ENCODE results near the gene TOR2A.

TOR2A gene

GRCh38 chr9:127769929-127770582 is 35.0 kb upstream of the TOR2A start:
- Histone ChIP-seq H3K27me3 (replicated peaks in 2 of 5; ENCODE audit: control insufficient read depth in 4 of 5, insufficient read depth in 5 of 5, low read length in 4 of 5) (no peaks in the 10 kb centered on the region), H3K9me3 (ENCODE audit: control extremely low read depth in 1 of 5, control insufficient read depth in 4 of 5, insufficient read depth in 2 of 5, low read depth in 1 of 5, low read length in 4 of 5) (no peaks in the 10 kb centered on the region), H3K4me1 (ENCODE audit: control extremely low read depth in 1 of 4, control insufficient read depth in 4 of 4, insufficient read depth in 4 of 4, low read length in 3 of 4) (peaks cover 8 to 62% (median 58%) of the 10 kb centered on the region in 4 experiments), H3K36me3 (ENCODE audit: control insufficient read depth in 4 of 4, insufficient read depth in 4 of 4, low read length in 3 of 4) (peaks cover 4 to 60% (median 27%) of the 10 kb centered on the region in 4 experiments), H3K27ac (ENCODE audit: insufficient read depth in 1 of 2, low read depth in 1 of 2, low read length in 2 of 2, poor library complexity in 1 of 2, severe bottlenecking in 2 of 2) (peak overlapping the region in 1 of 2 experiments; percentile 76), H3K4me3 (ENCODE audit: control insufficient read depth in 1 of 7, extremely low read depth in 1 of 7, insufficient read depth in 4 of 7, low read depth in 2 of 7, low read length in 6 of 7) (peak overlapping the region in 5 of 7 experiments; percentile 49 to 83 (median 72))
- CTCF ChIA-PET, result interaction anchor here (0.8 to 14.0 kb wide), 12 partner anchors 8 to 150 kb away, joined by 3 to 244 read pairs (median 6); partner anchors contain the start of genes CDK9, SH2D3C and TOR2A
- 0% methylated on average over 2 of the region's 4 CpGs for WGBS (ENCODE audit: insufficient coverage)
- POLR2A ChIA-PET, result interaction anchor here (0.6 to 3.6 kb wide), 6 partner anchors 8 to 147 kb away, joined by 3 to 40 read pairs (median 8); partner anchors contain the start of genes CDK9 and SH2D3C
- DNase-seq, result peak in 2 of 3 donors; percentile 55 to 59

- H3K27ac ChIP-seq (ENCODE audit: insufficient read depth in 1 of 2, low read depth in 1 of 2, low read length in 2 of 2, poor library complexity in 1 of 2, severe bottlenecking in 2 of 2), result peak overlapping the region; percentile 25 to 57
- ChIA-PET POLR2A (interaction anchor here (0.7 to 3.6 kb wide), 3 partner anchors 11 to 148 kb away, joined by 3 to 40 read pairs (median 13); partner anchors contain the start of gene SH2D3C), CTCF (interaction anchor here (1.2 to 14.0 kb wide), 6 partner anchors 10 to 151 kb away, joined by 4 to 244 read pairs (median 11); partner anchors contain the start of genes CDK9, SH2D3C and TOR2A)
- DNase-seq, result no peak
- H3K9me3 ChIP-seq (ENCODE audit: control extremely low read depth in 1 of 5, control insufficient read depth in 4 of 5, insufficient read depth in 2 of 5, low read depth in 1 of 5, low read length in 4 of 5), result no peaks in the 10 kb centered on the region
- no peaks in the 10 kb centered on the region for H3K27me3 ChIP-seq (replicated peaks in 2 of 5; ENCODE audit: control insufficient read depth in 4 of 5, insufficient read depth in 5 of 5, low read length in 4 of 5)
- no CpG with 5 or more reads among the region's 5 CpGs for WGBS (ENCODE audit: insufficient coverage)
- H3K4me1 ChIP-seq (ENCODE audit: control extremely low read depth in 1 of 4, control insufficient read depth in 4 of 4, insufficient read depth in 4 of 4, low read length in 3 of 4), result peaks cover 6 to 62% (median 59%) of the 10 kb centered on the region in 4 experiments
- H3K36me3 ChIP-seq (ENCODE audit: control insufficient read depth in 4 of 4, insufficient read depth in 4 of 4, low read length in 3 of 4), result peaks cover 3 to 60% (median 26%) of the 10 kb centered on the region in 4 experiments
- H3K4me3 ChIP-seq (ENCODE audit: control insufficient read depth in 1 of 7, extremely low read depth in 1 of 7, insufficient read depth in 4 of 7, low read depth in 2 of 7, low read length in 6 of 7), result peak overlapping the region in 1 of 7 experiments; percentile 11
Observed at GRCh38 chr9:127769101-127769500, 34.0 kb upstream of the TOR2A start.

GRCh38 chr9:127768698-127769097 is 33.6 kb upstream of the TOR2A start:
- Histone ChIP-seq H3K27me3 (replicated peaks in 2 of 5; ENCODE audit: control insufficient read depth in 4 of 5, insufficient read depth in 5 of 5, low read length in 4 of 5) (no peaks in the 10 kb centered on the region), H3K4me1 (ENCODE audit: control extremely low read depth in 1 of 4, control insufficient read depth in 4 of 4, insufficient read depth in 4 of 4, low read length in 3 of 4) (peaks cover 6 to 62% (median 61%) of the 10 kb centered on the region in 4 experiments), H3K36me3 (ENCODE audit: control insufficient read depth in 4 of 4, insufficient read depth in 4 of 4, low read length in 3 of 4) (peaks cover 3 to 60% (median 24%) of the 10 kb centered on the region in 4 experiments), H3K4me3 (ENCODE audit: control insufficient read depth in 1 of 7, extremely low read depth in 1 of 7, insufficient read depth in 4 of 7, low read depth in 2 of 7, low read length in 6 of 7) (peak overlapping the region in 2 of 7 experiments; percentile 11 to 16), H3K9me3 (ENCODE audit: control extremely low read depth in 1 of 5, control insufficient read depth in 4 of 5, insufficient read depth in 2 of 5, low read depth in 1 of 5, low read length in 4 of 5) (no peaks in the 10 kb centered on the region), H3K27ac (ENCODE audit: insufficient read depth in 1 of 2, low read depth in 1 of 2, low read length in 2 of 2, poor library complexity in 1 of 2, severe bottlenecking in 2 of 2) (peak overlapping the region; percentile 25 to 57)
- 70% methylated on average over 6 of the region's 8 CpGs for WGBS (ENCODE audit: insufficient coverage)
- ChIA-PET POLR2A (no interaction called here), CTCF (interaction anchor here (1.2 to 14.0 kb wide), 5 partner anchors 9 to 107 kb away, joined by 4 to 244 read pairs (median 12); partner anchors contain the start of genes CDK9, SH2D3C and TOR2A)
- peak in 2 of 3 donors; percentile 34 to 38 for DNase-seq

GRCh38 chr9:127767909-127768331 is 32.8 kb upstream of the TOR2A start:
- no peak for DNase-seq
- Histone ChIP-seq H3K27ac (ENCODE audit: insufficient read depth in 1 of 2, low read depth in 1 of 2, low read length in 2 of 2, poor library complexity in 1 of 2, severe bottlenecking in 2 of 2) (peak overlapping the region; percentile 25 to 57), H3K4me1 (ENCODE audit: control extremely low read depth in 1 of 4, control insufficient read depth in 4 of 4, insufficient read depth in 4 of 4, low read length in 3 of 4) (peaks cover 6 to 67% (median 63%) of the 10 kb centered on the region in 4 experiments), H3K27me3 (replicated peaks in 2 of 5; ENCODE audit: control insufficient read depth in 4 of 5, insufficient read depth in 5 of 5, low read length in 4 of 5) (no peaks in the 10 kb centered on the region), H3K4me3 (ENCODE audit: control insufficient read depth in 1 of 7, extremely low read depth in 1 of 7, insufficient read depth in 4 of 7, low read depth in 2 of 7, low read length in 6 of 7) (peak overlapping the region in 2 of 7 experiments; percentile 16 to 45), H3K9me3 (ENCODE audit: control extremely low read depth in 1 of 5, control insufficient read depth in 4 of 5, insufficient read depth in 2 of 5, low read depth in 1 of 5, low read length in 4 of 5) (no peaks in the 10 kb centered on the region), H3K36me3 (ENCODE audit: control insufficient read depth in 4 of 4, insufficient read depth in 4 of 4, low read length in 3 of 4) (peaks cover 3 to 60% (median 21%) of the 10 kb centered on the region in 4 experiments)
- 83% methylated on average over 8 of the region's 13 CpGs for WGBS (ENCODE audit: insufficient coverage)
- CTCF ChIA-PET, result interaction anchor here (0.7 to 14.0 kb wide), 9 partner anchors 8 to 105 kb away, joined by 3 to 244 read pairs (median 3); partner anchors contain the start of genes CDK9, SH2D3C and TOR2A
- POLR2A ChIA-PET, result no interaction called here

- 0% methylated on average over 1 of the region's 3 CpGs for WGBS (ENCODE audit: insufficient coverage)
- DNase-seq, result no peak
- Histone ChIP-seq H3K27ac (ENCODE audit: insufficient read depth in 1 of 2, low read depth in 1 of 2, low read length in 2 of 2, poor library complexity in 1 of 2, severe bottlenecking in 2 of 2) (peak overlapping the region in 1 of 2 experiments; percentile 57), H3K4me1 (ENCODE audit: control extremely low read depth in 1 of 4, control insufficient read depth in 4 of 4, insufficient read depth in 4 of 4, low read length in 3 of 4) (peaks cover 6 to 72% (median 68%) of the 10 kb centered on the region in 4 experiments), H3K27me3 (replicated peaks in 2 of 5; ENCODE audit: control insufficient read depth in 4 of 5, insufficient read depth in 5 of 5, low read length in 4 of 5) (no peaks in the 10 kb centered on the region), H3K9me3 (ENCODE audit: control extremely low read depth in 1 of 5, control insufficient read depth in 4 of 5, insufficient read depth in 2 of 5, low read depth in 1 of 5, low read length in 4 of 5) (no peaks in the 10 kb centered on the region), H3K4me3 (ENCODE audit: control insufficient read depth in 1 of 7, extremely low read depth in 1 of 7, insufficient read depth in 4 of 7, low read depth in 2 of 7, low read length in 6 of 7) (peak overlapping the region in 2 of 7 experiments; percentile 16 to 45), H3K36me3 (ENCODE audit: control insufficient read depth in 4 of 4, insufficient read depth in 4 of 4, low read length in 3 of 4) (peaks cover 3 to 57% (median 18%) of the 10 kb centered on the region in 4 experiments)
- POLR2A ChIA-PET, result no interaction called here
- CTCF ChIA-PET, result interaction anchor here (1.0 to 14.0 kb wide), 12 partner anchors 8 to 154 kb away, joined by 3 to 244 read pairs (median 4); partner anchors contain the start of genes CDK9, SH2D3C and TOR2A
Observed at GRCh38 chr9:127767410-127767809, 32.3 kb upstream of the TOR2A start.

GRCh38 chr9:127765418-127765817 is 30.3 kb upstream of the TOR2A start:
- ChIA-PET POLR2A (interaction anchor here (1.3 kb wide), 1 partner anchor 17 kb away, joined by 4 read pairs; no protein-coding TSS in a partner anchor), CTCF (interaction anchor here (0.8 to 14.0 kb wide), 11 partner anchors 10 to 156 kb away, joined by 3 to 244 read pairs (median 8); partner anchors contain the start of genes CDK9, SH2D3C and TOR2A)
- no peak overlapping the region for H3K27ac ChIP-seq (ENCODE audit: insufficient read depth in 1 of 2, low read depth in 1 of 2, low read length in 2 of 2, poor library complexity in 1 of 2, severe bottlenecking in 2 of 2)
- H3K4me3 ChIP-seq (ENCODE audit: control insufficient read depth in 1 of 7, extremely low read depth in 1 of 7, insufficient read depth in 4 of 7, low read depth in 2 of 7, low read length in 6 of 7), result no peak overlapping the region
- no peaks in the 10 kb centered on the region for H3K9me3 ChIP-seq (ENCODE audit: control extremely low read depth in 1 of 5, control insufficient read depth in 4 of 5, insufficient read depth in 2 of 5, low read depth in 1 of 5, low read length in 4 of 5)
- DNase-seq, result no peak
- H3K27me3 ChIP-seq (replicated peaks in 2 of 5; ENCODE audit: control insufficient read depth in 4 of 5, insufficient read depth in 5 of 5, low read length in 4 of 5), result no peaks in the 10 kb centered on the region
- H3K36me3 ChIP-seq (ENCODE audit: control insufficient read depth in 4 of 4, insufficient read depth in 4 of 4, low read length in 3 of 4), result peaks cover 7 to 64% (median 22%) of the 10 kb centered on the region in 4 experiments
- H3K4me1 ChIP-seq (ENCODE audit: control extremely low read depth in 1 of 4, control insufficient read depth in 4 of 4, insufficient read depth in 4 of 4, low read length in 3 of 4), result peaks cover 4 to 66% (median 65%) of the 10 kb centered on the region in 4 experiments
- WGBS (ENCODE audit: insufficient coverage), result 100% methylated on average over 1 of the region's 1 CpG

All from common myeloid progenitor, CD34-positive (primary cell).